GM21360 (cell line): ENCODE results near the gene ETV6.
"Not testable (repeated sequence)": the region's sequence is repeated elsewhere in the genome, so short reads cannot be mapped to it uniquely, and the experiment has no call there.

Experiments
- ATAC-seq: cut with Tn5 transposase; IDR thresholded peaks from one replicate; pipeline ENCODE4 v1.9.1; 2021; ENCODE audit warnings: mild to moderate bottlenecking, moderate library complexity; ENCODE audit not compliant: unreplicated experiment

The ETV6 gene

GRCh38 chr12:11666131-11667050 is 16.9 kb downstream of the ETV6 start:
- ATAC-seq, result no peak

GRCh38 chr12:11667171-11667570 is 17.7 kb downstream of the ETV6 start:
- ATAC-seq, result no peak

- no peak for ATAC-seq
Measured at GRCh38 chr12:11668611-11669010, 19.1 kb downstream of the ETV6 start.

GRCh38 chr12:11669348-11669747 is 19.9 kb downstream of the ETV6 start:
- ATAC-seq, result no peak

- no peak for ATAC-seq
Measured at GRCh38 chr12:11672256-11673191, 23.1 kb downstream of the ETV6 start.

GRCh38 chr12:11673666-11674461 is 24.4 kb downstream of the ETV6 start:
- no peak for ATAC-seq

- ATAC-seq, result no peak
Measured at GRCh38 chr12:11674894-11675390, 25.5 kb downstream of the ETV6 start.

- no peak for ATAC-seq
Measured at GRCh38 chr12:11676052-11676451, 26.6 kb downstream of the ETV6 start.

- no peak for ATAC-seq
Measured at GRCh38 chr12:11677093-11677492, 27.6 kb downstream of the ETV6 start.

GRCh38 chr12:11677752-11678151 is 28.3 kb downstream of the ETV6 start:
- ATAC-seq, result no peak

- no peak for ATAC-seq
Measured at GRCh38 chr12:11678781-11679180, 29.3 kb downstream of the ETV6 start.

GRCh38 chr12:11681207-11681606 is 31.7 kb downstream of the ETV6 start:
- ATAC-seq, result no peak

- not testable (repeated sequence) for ATAC-seq
Measured at GRCh38 chr12:11681695-11682094, 32.2 kb downstream of the ETV6 start.

GRCh38 chr12:11684393-11684792 is 34.9 kb downstream of the ETV6 start:
- no peak for ATAC-seq

GRCh38 chr12:11684811-11685210 is 35.3 kb downstream of the ETV6 start:
- no peak for ATAC-seq

GRCh38 chr12:11685316-11685715 is 35.8 kb downstream of the ETV6 start:
- ATAC-seq, result no peak

- no peak for ATAC-seq
Measured at GRCh38 chr12:11685716-11686115, 36.2 kb downstream of the ETV6 start.

GRCh38 chr12:11686120-11686519 is 36.6 kb downstream of the ETV6 start:
- no peak for ATAC-seq

- no peak for ATAC-seq
Measured at GRCh38 chr12:11687528-11687927, 38.1 kb downstream of the ETV6 start.

GRCh38 chr12:11688379-11688778 is 38.9 kb downstream of the ETV6 start:
- no peak for ATAC-seq

GRCh38 chr12:11688831-11689230 is 39.4 kb downstream of the ETV6 start:
- ATAC-seq, result no peak
